ENCODE measurements around the gene LAT.

LAT gene

DNA sequence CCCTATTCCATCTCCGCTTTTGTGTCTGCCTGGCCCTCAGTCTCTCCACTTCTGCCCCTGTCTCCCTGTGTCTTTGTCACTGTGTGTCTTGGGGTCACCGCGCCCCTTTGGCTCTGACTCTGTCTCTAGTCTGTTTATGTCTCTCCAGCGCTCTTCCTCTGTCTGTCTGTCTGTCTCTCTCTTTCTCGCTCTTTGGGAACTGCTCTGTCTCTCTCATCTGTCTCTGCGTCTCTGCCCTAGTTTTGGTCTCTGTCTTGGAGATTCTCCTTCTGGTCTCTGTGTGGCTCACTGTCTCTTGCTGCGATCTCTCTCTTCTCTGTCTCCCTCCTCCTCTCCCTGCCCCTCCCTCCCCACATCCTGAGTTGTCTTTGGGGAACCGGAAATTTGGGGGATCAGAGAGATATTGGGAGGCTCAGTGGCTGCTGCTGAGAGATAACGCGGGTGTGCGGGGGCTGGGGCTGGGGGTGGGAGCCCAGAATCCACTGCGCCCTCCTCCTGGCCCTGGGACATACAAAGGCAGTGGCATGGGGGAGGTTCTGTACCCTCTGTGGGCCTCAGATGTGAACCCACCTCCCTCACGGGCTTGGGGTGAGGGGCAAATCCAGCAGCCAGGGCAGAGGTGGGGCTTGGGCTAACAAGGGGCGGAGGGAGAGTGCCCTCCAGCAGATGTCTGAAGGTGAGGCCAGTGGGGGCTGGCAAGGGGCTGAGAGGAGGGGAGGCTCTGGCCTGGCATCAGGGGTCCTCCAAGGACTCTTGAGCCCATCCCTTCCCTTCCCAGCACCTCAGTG lies 24.4 kb downstream of the LAT start:
- DNase-seq: no peak

DNA sequence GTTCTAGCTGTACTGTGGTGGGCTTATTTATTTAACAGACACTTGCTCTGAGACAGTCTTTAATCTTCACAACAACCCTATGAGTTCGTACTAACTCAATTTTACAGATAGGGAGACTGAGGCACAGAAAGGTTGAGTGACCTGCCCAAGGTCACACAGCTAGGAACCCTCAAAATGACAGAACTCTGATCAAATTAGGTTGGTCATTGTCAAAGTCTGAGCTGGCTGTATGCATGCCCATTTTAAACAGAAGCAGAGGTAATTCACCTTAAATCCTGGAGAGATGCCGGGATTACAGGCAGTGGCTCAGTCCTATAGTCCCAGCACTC lies 24.9 kb downstream of the LAT start:
- no peak for DNase-seq

DNA sequence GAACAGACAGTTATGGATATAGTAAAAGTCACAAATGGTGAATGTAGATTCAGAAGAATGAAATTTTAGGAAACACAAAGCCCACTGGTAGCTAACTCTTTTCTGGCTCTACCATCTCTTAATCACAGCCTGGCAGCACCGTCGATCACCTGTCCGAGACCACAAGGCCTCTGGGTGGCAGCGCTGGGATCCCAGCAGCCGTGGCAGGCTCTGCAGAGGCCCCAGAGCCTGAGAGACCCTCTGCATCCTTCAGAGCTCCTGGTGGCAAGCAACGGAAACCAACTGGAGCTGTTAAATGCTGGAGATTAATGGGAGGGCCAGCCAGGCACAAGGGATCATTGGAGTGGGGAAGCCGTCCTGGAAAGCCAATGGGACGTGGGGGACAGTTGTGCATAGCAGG lies 26.3 kb downstream of the LAT start:
- no peak for DNase-seq

DNA sequence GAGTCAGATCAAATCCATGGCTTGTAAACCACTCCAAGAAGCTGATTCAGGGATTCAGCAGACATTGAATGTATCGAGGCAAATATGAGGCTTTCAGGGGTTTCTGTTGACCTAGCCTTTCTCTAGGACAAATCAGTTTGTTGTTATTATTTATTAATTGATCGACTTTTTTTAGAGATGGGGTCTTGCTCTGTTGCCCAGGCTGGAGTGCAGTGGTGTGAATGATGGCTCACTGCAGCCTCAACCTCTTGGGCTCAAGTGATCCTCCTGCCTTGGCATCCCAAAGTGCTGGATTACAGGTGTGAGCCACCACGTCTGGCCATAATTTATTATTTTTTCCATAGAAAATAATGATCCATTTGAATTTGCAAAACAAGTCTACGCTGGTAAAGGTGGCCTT lies 27.0 kb downstream of the LAT start:
- DNase-seq: no peak

DNA sequence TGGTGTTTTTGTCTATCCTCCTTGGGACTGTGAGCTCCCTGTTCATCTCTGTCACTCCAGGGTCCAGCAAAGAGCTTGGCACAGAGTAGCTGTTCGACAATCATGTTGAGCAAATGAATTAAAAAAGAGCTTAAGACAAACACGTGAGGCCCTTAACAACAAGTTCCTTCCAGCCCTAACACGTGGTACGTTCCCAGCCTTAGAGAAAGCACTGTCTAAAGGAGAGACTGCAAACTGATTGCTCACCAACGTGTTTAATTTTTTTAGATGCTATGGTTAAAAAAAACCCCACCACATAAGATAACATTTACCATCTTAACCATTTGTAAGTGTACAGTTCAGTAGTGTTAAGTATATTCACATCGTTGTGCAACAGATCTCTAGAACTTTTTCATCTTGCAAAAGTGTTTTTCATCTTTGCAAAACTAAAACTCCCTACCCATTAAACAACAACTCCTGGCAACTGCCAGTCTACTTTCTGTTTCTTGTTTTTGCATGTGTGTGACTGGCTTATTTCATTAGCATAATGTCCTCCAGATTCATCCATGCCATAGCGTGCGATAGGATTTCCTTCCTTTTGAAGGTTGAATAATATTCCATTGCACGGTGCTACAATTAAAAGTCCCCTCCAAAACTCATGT lies 28.2 kb downstream of the LAT start:
- no peak for DNase-seq

DNA sequence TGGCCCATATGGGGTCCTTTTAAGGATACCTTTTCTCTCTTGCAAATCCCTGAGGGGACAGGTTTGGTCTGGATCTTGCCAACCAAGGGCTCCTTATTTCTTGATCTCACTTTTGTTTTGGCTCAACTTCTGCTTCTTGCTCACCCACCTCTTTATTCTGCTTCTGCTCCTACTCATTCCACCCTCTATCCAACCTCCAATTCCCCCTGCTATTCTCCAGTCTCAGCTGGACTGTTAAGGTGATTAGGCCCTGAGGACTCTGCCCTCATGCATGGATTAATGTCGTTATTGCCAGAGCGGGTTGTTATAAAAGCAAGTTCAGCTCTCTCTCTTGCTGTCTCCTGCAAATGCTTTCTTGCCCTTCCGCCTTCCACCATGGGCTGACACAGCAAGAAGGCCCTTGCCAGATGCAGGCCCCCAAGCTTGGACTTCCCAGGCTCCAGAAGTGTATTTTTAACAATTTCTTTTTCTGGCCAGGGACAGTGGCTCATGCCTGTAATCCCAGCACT lies 29.8 kb downstream of the LAT start:
- no peak for DNase-seq

DNA sequence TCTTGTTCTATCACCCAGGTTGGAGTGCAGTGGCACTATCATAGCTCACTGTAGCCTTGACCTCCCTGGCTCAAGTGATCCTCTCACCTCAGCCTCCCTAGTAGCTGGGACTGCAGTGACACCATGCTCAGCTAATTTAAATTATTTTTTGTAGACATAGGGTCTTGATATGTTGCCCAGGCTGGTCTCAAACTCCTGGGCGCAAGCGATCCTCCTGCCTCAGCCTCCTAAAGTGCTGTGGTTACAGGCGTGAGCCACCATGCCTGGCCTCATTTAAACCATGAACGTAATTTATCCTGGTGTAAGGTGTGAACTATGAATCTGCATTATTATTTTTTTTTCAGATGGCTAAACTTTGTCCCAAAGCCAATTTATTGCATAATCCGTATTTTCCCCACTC lies 37.3 kb downstream of the LAT start:
- no peak for DNase-seq

DNA sequence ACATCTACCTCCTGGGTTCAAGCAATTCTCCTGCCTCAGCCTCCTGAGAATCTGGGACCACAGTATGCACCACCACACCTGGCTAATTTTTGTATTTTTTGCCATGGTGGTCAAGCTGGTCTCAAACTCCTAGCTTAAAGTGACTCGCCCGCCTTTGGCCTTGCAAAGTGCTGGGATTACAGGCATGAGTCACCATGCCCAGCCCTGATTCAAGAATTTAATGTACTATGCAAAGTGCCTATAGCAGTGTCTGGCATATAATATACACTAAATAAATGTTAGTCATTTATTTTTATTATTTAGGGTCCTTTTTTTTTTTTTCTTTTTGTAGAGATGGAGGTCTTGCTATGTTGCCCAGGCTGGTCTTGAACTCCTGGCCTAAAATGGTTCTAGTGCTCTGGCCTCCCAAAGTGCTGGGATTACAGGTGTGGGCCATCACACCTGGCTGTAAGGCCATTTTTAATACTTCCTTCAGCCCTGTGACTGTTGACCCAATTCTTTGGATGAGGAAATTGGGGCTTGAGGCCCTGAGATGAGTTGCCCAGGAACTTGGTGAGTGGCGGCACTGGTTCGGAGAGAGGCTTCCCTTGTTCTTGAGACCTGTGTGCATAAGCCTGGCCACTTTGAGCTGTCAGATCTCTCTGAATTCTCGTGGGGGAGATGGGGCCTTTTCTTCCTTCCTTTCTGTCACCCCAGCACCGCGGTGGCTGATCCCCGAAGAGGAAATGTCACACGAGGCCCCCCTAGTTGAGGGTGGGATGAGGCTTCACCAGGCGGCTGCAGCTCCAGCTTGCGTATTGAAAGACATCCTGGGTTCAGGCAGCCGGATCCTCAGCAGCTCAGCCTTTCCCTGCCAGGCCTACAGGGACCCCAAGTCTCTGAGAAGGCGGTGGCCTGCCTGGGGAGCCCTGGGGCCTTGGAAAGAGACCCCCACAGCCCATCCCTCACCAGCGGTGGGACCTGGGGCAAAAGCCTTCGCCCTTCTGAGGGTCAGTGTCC lies 38.7 kb downstream of the LAT start:
- DNase-seq: no peak

DNA sequence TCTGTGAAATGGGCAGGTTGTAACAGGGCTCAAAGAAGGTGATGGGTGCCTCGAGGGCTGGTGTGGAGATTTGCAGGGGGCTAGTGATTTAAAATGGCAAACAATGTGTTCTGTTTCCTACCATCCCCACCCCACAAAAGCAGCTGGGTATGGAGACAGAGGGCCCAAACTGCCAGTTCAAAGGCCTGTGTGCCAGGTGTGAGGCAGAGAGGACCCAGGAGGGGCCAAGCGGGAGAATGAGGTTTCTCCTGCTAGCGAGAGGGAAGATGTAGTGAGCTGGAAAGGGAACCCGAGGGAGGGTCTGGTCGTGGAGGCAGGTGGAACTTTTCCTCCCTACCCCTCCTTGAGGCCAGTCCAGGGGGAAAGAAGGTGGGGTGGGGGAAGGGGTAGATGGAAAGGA lies 39.4 kb downstream of the LAT start:
- no peak for DNase-seq

DNA sequence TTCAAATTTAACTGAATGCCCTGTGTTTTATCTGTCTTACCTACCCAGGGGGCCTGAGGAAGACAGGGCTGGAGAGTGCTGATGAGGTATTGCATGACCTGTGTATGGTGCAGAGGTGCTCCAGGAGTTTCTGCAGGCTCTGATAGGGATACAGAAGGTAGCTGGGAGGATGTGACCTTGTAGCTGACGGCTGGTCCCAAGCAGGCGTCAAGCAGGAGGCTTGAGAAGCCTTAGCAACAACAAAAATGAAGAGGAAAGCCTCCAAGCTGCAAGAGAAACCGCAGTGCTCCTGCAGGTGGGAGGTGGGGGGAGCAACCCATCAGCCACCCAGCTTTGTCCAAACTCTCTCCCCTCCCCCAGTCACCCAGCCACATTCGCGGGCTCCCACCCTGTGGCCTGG lies 40.4 kb downstream of the LAT start:
- no peak for DNase-seq

DNA sequence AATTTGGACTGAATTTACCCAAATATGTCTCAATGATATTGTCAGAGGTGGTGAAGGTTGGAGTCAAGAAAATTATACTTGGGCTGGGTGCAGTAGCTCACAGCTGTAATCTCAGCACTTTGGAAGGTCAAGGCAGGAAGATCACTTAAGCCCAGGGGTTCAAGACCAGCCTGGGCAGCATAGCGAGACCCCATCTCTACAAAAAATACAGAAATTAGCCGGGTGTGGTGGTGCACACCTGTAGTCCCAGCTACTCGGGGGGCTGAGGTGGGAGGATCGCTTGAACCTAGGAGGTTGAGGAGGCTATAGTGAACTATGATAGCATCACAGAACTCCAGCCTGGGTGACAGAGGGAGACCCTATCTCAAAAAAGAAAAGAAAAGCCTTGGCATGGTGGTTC lies 40.9 kb downstream of the LAT start:
- no peak for DNase-seq

DNA sequence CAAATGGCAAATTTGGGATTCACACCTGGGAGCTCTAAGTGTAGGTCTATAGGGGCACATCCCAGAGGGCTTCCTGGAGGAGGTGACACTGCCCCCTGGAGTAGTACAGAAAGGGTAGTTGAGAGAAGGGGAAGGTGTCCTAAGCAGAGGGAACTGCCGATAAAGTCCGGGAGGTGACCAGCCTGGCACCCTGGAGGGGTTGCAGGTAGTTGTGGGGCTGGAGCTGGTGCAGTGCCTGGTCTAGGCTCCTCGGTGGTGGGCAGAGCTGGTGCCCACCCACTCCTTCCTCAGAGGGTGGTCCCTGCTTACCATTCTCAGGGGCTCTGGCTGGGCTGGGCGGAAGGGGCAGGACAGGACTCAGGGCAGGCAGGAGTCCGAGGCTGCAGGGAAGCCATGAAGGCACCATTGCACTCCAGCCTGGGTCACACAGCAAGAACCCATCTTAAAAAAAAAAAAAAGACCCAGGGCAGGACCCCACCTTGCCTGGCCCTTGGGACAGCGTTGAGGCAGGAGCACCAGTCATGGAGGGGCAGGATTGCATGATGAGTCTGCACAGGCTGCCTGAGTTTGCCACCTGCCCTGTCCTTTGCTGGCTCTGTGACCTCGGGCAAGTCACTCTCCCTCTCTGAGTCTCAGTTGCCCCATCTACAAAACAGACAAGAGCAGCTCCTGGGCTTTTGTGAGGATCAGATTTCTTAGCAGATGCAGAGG lies 43.8 kb downstream of the LAT start:
- no peak for DNase-seq

DNA sequence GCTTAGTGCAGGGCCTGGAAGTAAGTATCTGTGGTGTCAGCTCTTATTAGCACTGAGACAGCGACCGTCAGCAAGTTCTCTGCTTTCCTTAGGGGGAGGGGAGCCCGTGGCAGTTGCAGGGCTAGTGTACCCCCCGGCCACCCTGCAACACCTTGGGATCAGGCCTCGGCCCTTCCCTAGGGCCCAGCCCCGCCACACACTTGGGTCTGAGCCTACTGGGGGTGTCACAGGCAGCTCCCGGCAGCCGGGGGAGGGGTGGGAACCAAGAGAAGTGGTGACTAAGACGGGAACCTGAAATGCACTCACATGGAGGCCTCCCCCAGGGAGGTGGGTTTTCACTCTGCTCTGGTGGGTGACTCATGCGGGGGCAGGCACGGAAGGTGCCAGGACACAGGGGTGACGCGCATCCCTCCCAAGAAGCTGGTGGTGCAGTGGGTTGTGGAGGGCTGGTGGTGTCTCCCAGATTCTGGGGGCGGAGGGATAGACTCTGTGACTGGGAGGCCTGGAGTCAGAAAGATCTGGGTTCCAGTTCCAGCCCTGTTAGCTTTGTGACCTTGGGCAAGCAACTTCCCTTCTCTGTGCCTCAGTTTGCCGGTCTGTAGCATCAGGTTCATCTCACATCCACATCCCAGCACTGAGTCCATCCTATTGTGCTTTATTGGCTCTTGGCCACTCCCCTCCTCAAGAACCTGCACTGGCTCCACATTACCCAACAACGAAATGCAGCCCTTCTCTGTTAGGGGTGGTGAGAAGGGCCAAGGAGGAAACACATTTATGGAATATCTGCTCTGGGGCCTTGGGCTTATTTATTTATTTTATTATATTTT lies 44.5 kb downstream of the LAT start:
- no peak for DNase-seq

DNA sequence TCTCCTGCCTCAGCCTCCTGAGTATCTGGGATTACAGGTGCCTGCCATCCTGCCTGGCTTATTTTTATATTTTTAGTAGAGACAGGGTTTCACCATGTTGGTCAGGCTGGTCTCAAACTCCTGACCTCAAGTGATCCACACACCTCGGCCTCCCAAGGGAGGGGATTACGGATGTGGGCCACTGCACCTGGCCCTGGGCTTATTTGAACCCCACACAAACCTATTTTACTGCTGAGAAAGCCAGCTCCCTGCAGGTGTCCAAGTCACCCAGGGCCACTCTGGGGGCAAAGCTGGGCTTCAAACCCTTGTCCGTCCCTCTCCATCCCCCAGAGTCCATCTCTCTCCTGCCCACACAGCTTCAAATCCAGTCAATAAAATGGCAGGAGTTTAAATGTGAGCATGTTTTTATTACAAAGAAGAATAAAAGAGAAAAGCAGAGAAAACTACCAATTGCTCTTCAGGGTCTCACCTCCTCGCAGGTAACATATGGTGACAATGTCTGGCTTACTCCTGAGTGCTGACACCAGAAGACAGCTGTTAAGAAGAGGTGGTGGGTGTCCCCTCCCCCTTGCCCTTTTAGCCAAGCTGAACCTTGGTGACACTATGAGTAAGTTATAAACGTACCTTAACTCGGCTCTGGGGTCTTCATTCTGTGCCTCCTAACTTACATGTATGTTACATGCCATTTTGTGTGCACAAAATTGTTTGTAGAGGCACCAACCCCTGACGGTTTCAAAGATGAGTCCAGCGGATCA lies 45.4 kb downstream of the LAT start:
- DNase-seq: no peak

Data from NCI-H1092 treated with DMSO at 0.1 percent for 48 hours (cell line).